HEK293T (cell line): ENCODE results near the gene ARL3.

Experiments used
- BHLHE40 ChIP-seq: fragments of 450-650 bp; IDR thresholded peaks from 2 replicates; pipeline ENCODE4 v1.6.1; 2016; ENCODE audit warnings: mild to moderate bottlenecking, moderate library complexity, borderline replicate concordance
- ELF4 ChIP-seq: fragments of 450-650 bp; IDR thresholded peaks from 2 replicates; pipeline ENCODE4 v1.6.1; 2017; ENCODE audit warnings: antibody characterized with exemption
- FOXA1 ChIP-seq: fragments of 450-650 bp; IDR thresholded peaks from 2 replicates; pipeline ENCODE4 v1.6.1; 2016; ENCODE audit warnings: mild to moderate bottlenecking
- HDGF ChIP-seq: fragments of 450-650 bp; IDR thresholded peaks from 2 replicates; pipeline ENCODE4 v1.6.1; 2017; ENCODE audit warnings: antibody characterized with exemption, borderline replicate concordance
- LEF1 ChIP-seq: fragments of 450-650 bp; IDR thresholded peaks from 2 replicates; pipeline ENCODE4 v1.6.1; 2017; ENCODE audit warnings: mild to moderate bottlenecking, borderline replicate concordance
- NFRKB ChIP-seq: fragments of 450-650 bp; IDR thresholded peaks from 2 replicates; pipeline ENCODE4 v1.6.1; 2016; ENCODE audit warnings: mild to moderate bottlenecking, moderate library complexity
- SP1 ChIP-seq: fragments of 450-650 bp; IDR thresholded peaks from 2 replicates; pipeline ENCODE4 v1.6.1; 2017
- SUZ12 ChIP-seq: fragments of 450-650 bp; IDR thresholded peaks from 2 replicates; pipeline ENCODE4 v1.6.1; 2016; ENCODE audit warnings: mild to moderate bottlenecking
- ZNF384 ChIP-seq: fragments of 450-650 bp; IDR thresholded peaks from 2 replicates; pipeline ENCODE4 v1.6.1; 2016
- TF ChIP-seq, protein P1 (sequence below): fragments of 450-650 bp; IDR thresholded peaks from 2 replicates; pipeline ENCODE4 v1.6.1; 2016

DNA sequence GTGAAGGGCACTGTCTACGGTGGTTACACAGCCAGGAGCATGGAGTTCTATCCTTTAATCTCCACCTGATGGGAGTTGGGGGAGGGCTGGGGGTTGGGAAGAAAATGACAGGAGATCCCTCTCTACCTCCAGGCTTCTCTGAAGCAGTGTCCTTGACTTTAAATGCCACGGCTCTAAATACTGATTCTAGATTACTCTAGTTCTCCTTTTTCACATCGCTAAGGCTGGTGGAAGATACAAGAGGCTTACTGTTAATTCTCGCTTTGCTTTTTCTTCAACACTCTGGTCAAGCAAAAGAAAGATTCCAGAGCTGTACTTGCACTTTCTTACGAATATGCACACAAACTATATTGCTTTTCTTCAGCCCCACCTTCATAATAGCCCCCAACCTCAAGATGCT lies 30.5 kb downstream of the ARL3 start:
- TF ChIP-seq NFRKB (no peak), ZNF384 (no peak), FOXA1 (no peak), SUZ12 (no peak), SP1 (no peak), ELF4 (no peak), LEF1 (no peak), HDGF (no peak), BHLHE40 (no peak)
- TF ChIP-seq, protein P1, sequence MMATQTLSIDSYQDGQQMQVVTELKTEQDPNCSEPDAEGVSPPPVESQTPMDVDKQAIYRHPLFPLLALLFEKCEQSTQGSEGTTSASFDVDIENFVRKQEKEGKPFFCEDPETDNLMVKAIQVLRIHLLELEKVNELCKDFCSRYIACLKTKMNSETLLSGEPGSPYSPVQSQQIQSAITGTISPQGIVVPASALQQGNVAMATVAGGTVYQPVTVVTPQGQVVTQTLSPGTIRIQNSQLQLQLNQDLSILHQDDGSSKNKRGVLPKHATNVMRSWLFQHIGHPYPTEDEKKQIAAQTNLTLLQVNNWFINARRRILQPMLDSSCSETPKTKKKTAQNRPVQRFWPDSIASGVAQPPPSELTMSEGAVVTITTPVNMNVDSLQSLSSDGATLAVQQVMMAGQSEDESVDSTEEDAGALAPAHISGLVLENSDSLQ: no peak
